NCI-H2029 (cell line): ENCODE results near the gene CUL1.
A peak's percentile ranks its signal among the peaks of the same experiment; 100 is the strongest.

Source experiments
- DNase-seq: peaks from one replicate; lab custom pipeline; 2025; lab: John Stamatoyannopoulos, UW

The CUL1 gene

GRCh38 chr7:148718431-148718830, 19.7 kb downstream of the CUL1 start:
- no peak for DNase-seq

- no peak for DNase-seq
These were observed 21.1 kb downstream of the CUL1 start for GRCh38 chr7:148719753-148720152.

GRCh38 chr7:148720472-148720871, 21.8 kb downstream of the CUL1 start:
- DNase-seq: no peak

GRCh38 chr7:148721390-148721789, 22.7 kb downstream of the CUL1 start:
- no peak for DNase-seq

GRCh38 chr7:148722340-148723165, 23.9 kb downstream of the CUL1 start:
- peak; percentile 65 for DNase-seq

- peak; percentile 5 for DNase-seq
These were observed 24.5 kb downstream of the CUL1 start for GRCh38 chr7:148723166-148723559.

GRCh38 chr7:148723846-148724245, 25.1 kb downstream of the CUL1 start:
- no peak for DNase-seq

- no peak for DNase-seq
These were observed 27.7 kb downstream of the CUL1 start for GRCh38 chr7:148726385-148726784.

- no peak for DNase-seq
These were observed 29.0 kb downstream of the CUL1 start for GRCh38 chr7:148727501-148728278.

- DNase-seq: no peak
These were observed 31.5 kb downstream of the CUL1 start for GRCh38 chr7:148729984-148730733.

- no peak for DNase-seq
These were observed 34.2 kb downstream of the CUL1 start for GRCh38 chr7:148732862-148733261.

GRCh38 chr7:148733496-148733895, 34.8 kb downstream of the CUL1 start:
- DNase-seq: no peak

- no peak for DNase-seq
These were observed 36.4 kb downstream of the CUL1 start for GRCh38 chr7:148735141-148735540.

GRCh38 chr7:148735967-148736366, 37.3 kb downstream of the CUL1 start:
- DNase-seq: no peak

- no peak for DNase-seq
These were observed 40.2 kb downstream of the CUL1 start for GRCh38 chr7:148738737-148739535.

- DNase-seq: no peak
These were observed 47.4 kb downstream of the CUL1 start for GRCh38 chr7:148746135-148746534.

GRCh38 chr7:148747274-148747673, 48.6 kb downstream of the CUL1 start:
- peak; percentile 41 for DNase-seq

GRCh38 chr7:148750442-148751355, 52.0 kb downstream of the CUL1 start:
- no peak for DNase-seq

- no peak for DNase-seq
These were observed 54.5 kb downstream of the CUL1 start for GRCh38 chr7:148753224-148753623.

GRCh38 chr7:148754912-148755311, 56.2 kb downstream of the CUL1 start:
- no peak for DNase-seq
